Tibial nerve (tissue), 4 donors: ENCODE data around the gene EYS. TPM values are rescaled to one million over a fixed set of nuclear protein-coding genes. Genes with fewer than 3 reads are reported as not detected.
"Not testable (repeated sequence)": the region's sequence is repeated elsewhere in the genome, so short reads cannot be mapped to it uniquely, and the experiment has no call there.

Source experiments
- DNase-seq, 2 donors: peaks; one replicate each; pipeline ENCODE4 v3.0.0-alpha.2; 2019; ENCODE audit warnings: low spot score in 2 of 2
- H3K27ac ChIP-seq, 4 donors: fragments of 200-600 bp; sonication (generic) in 3 of 4; one replicate each; pipeline ENCODE4 v1.5.1; 2017 to 2019; ENCODE audit warnings: mild to moderate bottlenecking in 1 of 4
- H3K27me3 ChIP-seq, 2 donors: fragments of 200-600 bp; sonication (generic) in 1 of 2; one replicate each; pipeline versions ENCODE4 v1.5.1 to v1.6.0; 2017 to 2019
- H3K36me3 ChIP-seq, 3 donors: fragments of 200-600 bp; sonication (generic); one replicate each; pipeline ENCODE4 v1.5.1; 2018 to 2019
- H3K4me1 ChIP-seq, 4 donors: fragments of 200-600 bp; sonication (generic) in 3 of 4; one replicate each; pipeline ENCODE4 v1.5.1; 2017 to 2019
- H3K4me3 ChIP-seq, 4 donors: fragments of 200-600 bp; sonication (generic) in 3 of 4; one replicate each; pipeline ENCODE4 v1.5.1; 2017 to 2019; ENCODE audit warnings: mild to moderate bottlenecking in 1 of 4, moderate library complexity in 1 of 4
- H3K9me3 ChIP-seq, 4 donors: fragments of 200-600 bp; sonication (generic) in 3 of 4; one replicate each; pipeline ENCODE4 v1.5.1; 2017 to 2019
- CTCF ChIP-seq, 5 experiments: fragments of 200-600 bp in 3 of 5; fragments of 450-650 bp in 2 of 5; sonication (generic) in 3 of 5; IDR thresholded peaks; one replicate each; pipeline ENCODE4 v1.5.1; 2016 to 2019; ENCODE audit warnings: antibody characterized with exemption in 5 of 5, mild to moderate bottlenecking in 3 of 5, moderate library complexity in 2 of 5
- EP300 ChIP-seq, 2 donors: sonication (generic); formaldehyde crosslinking; IDR thresholded peaks; one replicate each; pipeline ENCODE4 v1.6.1; 2017; ENCODE audit warnings: antibody characterized with exemption in 2 of 2, mild to moderate bottlenecking in 1 of 2
- POLR2A ChIP-seq, 2 donors: fragments of 450-650 bp; IDR thresholded peaks; one replicate each; pipeline ENCODE4 v1.6.1; 2017; ENCODE audit warnings: antibody characterized with exemption in 2 of 2, mild to moderate bottlenecking in 2 of 2, moderate library complexity in 2 of 2
- WGBS, 2 donors: methylation state at CpG; one replicate each; pipeline ENCODE4 v1.1.5; 2018; 5-methylcytosine and 5-hydroxymethylcytosine counted together
- total RNA-seq, 4 donors: library from RNA; depleted of rRNA; stranded (reverse); fragments of >200 nt; gene quantifications; one replicate each; pipeline ENCODE4 v1.1.0, GENCODE V29; 2016

Gene EYS
- total RNA-seq, 4 donors from 2014 or later: under 0.01 to 4.5 (median 0.39) TPM; not detected in 1

- Histone ChIP-seq H3K4me3 (no peak overlapping the region), H3K9me3 (no peaks in the 10 kb centered on the region), H3K4me1 (no peaks in the 10 kb centered on the region), H3K27me3 (no peaks in the 10 kb centered on the region), H3K27ac (no peak overlapping the region), H3K36me3 (peaks cover 0 to under 1% (median 0%) of the 10 kb centered on the region in 3 donors)
- 56 to 64% methylated on average over 5 of the region's 5 CpGs for WGBS, 2 donors
- no peak for DNase-seq
- no peak for TF ChIP-seq POLR2A (IDR thresholded peaks at IDR 0.05)
- no peak for TF ChIP-seq EP300 (IDR thresholded peaks at IDR 0.05)
Observed at GRCh38 chr6:65627015-65627414, 80.0 kb downstream of the EYS start.

- no peaks in the 10 kb centered on the region for H3K36me3 ChIP-seq
- TF ChIP-seq EP300 (IDR thresholded peaks at IDR 0.05) (no peak), CTCF (IDR thresholded peaks at IDR 0.05) (no peak), POLR2A (IDR thresholded peaks at IDR 0.05) (no peak)
- no peak for DNase-seq
- 69 to 72% methylated on average over 2 of the region's 2 CpGs for WGBS, 2 donors
- H3K9me3 ChIP-seq: no peaks in the 10 kb centered on the region
- H3K4me3 ChIP-seq: no peak overlapping the region
- H3K4me1 ChIP-seq: no peaks in the 10 kb centered on the region
- no peaks in the 10 kb centered on the region for H3K27me3 ChIP-seq
- no peak overlapping the region for H3K27ac ChIP-seq
Observed at GRCh38 chr6:65623566-65623965, 83.5 kb downstream of the EYS start.

GRCh38 chr6:65610746-65611145 lies 96.3 kb downstream of the EYS start:
- TF ChIP-seq CTCF (IDR thresholded peaks at IDR 0.05): no peak
- TF ChIP-seq POLR2A (IDR thresholded peaks at IDR 0.05): no peak
- TF ChIP-seq EP300 (IDR thresholded peaks at IDR 0.05): no peak

GRCh38 chr6:65595540-65595939 lies 111.5 kb downstream of the EYS start:
- Histone ChIP-seq H3K4me1 (no peaks in the 10 kb centered on the region), H3K4me3 (no peak overlapping the region), H3K36me3 (no peaks in the 10 kb centered on the region), H3K9me3 (no peaks in the 10 kb centered on the region), H3K27ac (no peak overlapping the region), H3K27me3 (no peaks in the 10 kb centered on the region)
- DNase-seq: no peak
- no peak for TF ChIP-seq POLR2A (IDR thresholded peaks at IDR 0.05)
- TF ChIP-seq EP300 (IDR thresholded peaks at IDR 0.05): no peak
- TF ChIP-seq CTCF (IDR thresholded peaks at IDR 0.05): no peak
- WGBS, 2 donors: 85 to 86% methylated on average over 4 of the region's 4 CpGs

More at GRCh38 chr6:65610746-65611145, 96.3 kb downstream of the EYS start:
- no peak for DNase-seq
- no peaks in the 10 kb centered on the region for H3K9me3 ChIP-seq
- H3K4me3 ChIP-seq: no peak overlapping the region
- no peaks in the 10 kb centered on the region for H3K27me3 ChIP-seq
- no peak overlapping the region for H3K27ac ChIP-seq
- no peaks in the 10 kb centered on the region for H3K4me1 ChIP-seq
- WGBS, 2 donors: 46 to 50% methylated on average over 2 of the region's 2 CpGs
- H3K36me3 ChIP-seq: no peaks in the 10 kb centered on the region

- Histone ChIP-seq H3K27me3 (no peaks in the 10 kb centered on the region), H3K4me3 (no peak overlapping the region), H3K27ac (no peak overlapping the region), H3K9me3 (no peaks in the 10 kb centered on the region), H3K4me1 (no peaks in the 10 kb centered on the region), H3K36me3 (no peaks in the 10 kb centered on the region)
- WGBS, 2 donors: 20 to 30% methylated on average over 1 of the region's 1 CpG
- no peak for TF ChIP-seq EP300 (IDR thresholded peaks at IDR 0.05)
- TF ChIP-seq POLR2A (IDR thresholded peaks at IDR 0.05): no peak
- TF ChIP-seq CTCF (IDR thresholded peaks at IDR 0.05): no peak
- no peak for DNase-seq
Observed at GRCh38 chr6:65570340-65570739, 136.7 kb downstream of the EYS start.

GRCh38 chr6:65569505-65569904 lies 137.5 kb downstream of the EYS start:
- Histone ChIP-seq H3K4me1 (no peaks in the 10 kb centered on the region), H3K27ac (no peak overlapping the region), H3K9me3 (no peaks in the 10 kb centered on the region), H3K27me3 (no peaks in the 10 kb centered on the region), H3K4me3 (no peak overlapping the region), H3K36me3 (no peaks in the 10 kb centered on the region)
- TF ChIP-seq CTCF (IDR thresholded peaks at IDR 0.05) (no peak), POLR2A (IDR thresholded peaks at IDR 0.05) (no peak), EP300 (IDR thresholded peaks at IDR 0.05) (no peak)
- no peak for DNase-seq
- WGBS, 2 donors: 60 to 82% methylated on average over 2 of the region's 2 CpGs

GRCh38 chr6:65569056-65569455 lies 138.0 kb downstream of the EYS start:
- WGBS, 2 donors: 66 to 73% methylated on average over 7 of the region's 7 CpGs
- not testable (repeated sequence) for DNase-seq, H3K4me1 ChIP-seq

More at GRCh38 chr6:65569056-65569455, 138.0 kb downstream of the EYS start:
- H3K36me3 ChIP-seq, H3K27me3 ChIP-seq, H3K27ac ChIP-seq, H3K9me3 ChIP-seq, H3K4me3 ChIP-seq: not testable (repeated sequence)
